HepG2 (cell line): ENCODE data around the gene ARL4D. TPM values are rescaled to one million over a fixed set of nuclear protein-coding genes. Genes with fewer than 3 reads are reported as not detected.

Source experiments
- ATAC-seq: fragments of 200-7000 bp; cut with Tn5 transposase; 3 replicates; pipeline ENCODE4 v1.9.1; 2020; ENCODE audit warnings: mild to moderate bottlenecking, moderate library complexity
- BruUV-seq: library from RNA; stranded (reverse); fragments of 400-500 nt; replicated peaks from 2 replicates; lab custom pipeline; 2021; lab: Mats Ljungman, UMichigan
- CTCF ChIA-PET: fragments of 300-600 bp; formaldehyde crosslinking; extraction: SDS; loops from one replicate; lab custom pipeline; 2021; ENCODE audit warnings: low total read pairs, inconsistent platforms, low intra/inter-chr PET ratio; lab: Yijun Ruan, JAX
- POLR2A ChIA-PET: fragments of 350-600 bp; sonication (Branson Sonifier 250); formaldehyde crosslinking; loops from one replicate; lab custom pipeline; 2020; ENCODE audit warnings: antibody characterized with exemption, inconsistent platforms; lab: Yijun Ruan, JAX
- DNase-seq: peaks from one replicate; pipeline ENCODE4 v3.0.0-alpha.2; 2015; ENCODE audit warnings: low spot score
- FAIRE-seq: peaks from 3 replicates; lab custom pipeline; 2011; peaks lifted over from hg19 to GRCh38; lab: Jason Lieb, UNC
- H2AFZ ChIP-seq: one replicate; pipeline ENCODE4 v1.6.1; 2011; ENCODE audit warnings: low read length, inconsistent platforms
- H3K27ac ChIP-seq: fragments of 300-600 bp; 3 replicates; pipeline ENCODE4 v1.8.0; 2011; ENCODE audit warnings: mixed run types, mild to moderate bottlenecking, mixed read lengths, low read length, inconsistent platforms; ENCODE audit not compliant: insufficient read depth; ENCODE audit errors: extremely low read length
- H3K27me3 ChIP-seq, 2 experiments: fragments of 200-600 bp in 1 of 2; 2 replicates in 1 of 2; 3 replicates in 1 of 2; pipeline versions ENCODE4 v1.6.0 to v1.8.0; 2011; ENCODE audit warnings: low read length in 2 of 2, mild to moderate bottlenecking in 2 of 2, moderate library complexity in 2 of 2, inconsistent platforms in 1 of 2; ENCODE audit not compliant: insufficient read depth in 2 of 2, control insufficient read depth in 1 of 2
- H3K36me3 ChIP-seq, 2 experiments: fragments of 200-600 bp in 1 of 2; replicated peaks in 1 of 2; 2 replicates in 1 of 2; 3 replicates in 1 of 2; pipeline versions ENCODE4 v1.5.1 to v1.8.0; 2011; ENCODE audit warnings: low read length in 2 of 2, inconsistent platforms in 1 of 2; ENCODE audit not compliant: insufficient read depth in 2 of 2, control insufficient read depth in 1 of 2
- H3K4me1 ChIP-seq: 2 replicates; pipeline ENCODE4 v1.5.1; 2012; ENCODE audit warnings: low read length, inconsistent platforms; ENCODE audit not compliant: insufficient read depth
- H3K4me2 ChIP-seq: 2 replicates; pipeline ENCODE4 v1.6.0; 2011; ENCODE audit warnings: low read depth, low read length, inconsistent platforms
- H3K4me3 ChIP-seq, 3 experiments: fragments of 200-600 bp in 1 of 3; sonication (generic), shearing (Covaris generic) in 1 of 3; replicated peaks in 1 of 3; 2 replicates each; pipeline ENCODE4 v1.5.1; 2011 to 2016; ENCODE audit warnings: low read length in 3 of 3, inconsistent platforms in 2 of 3, low read depth in 2 of 3, mild to moderate bottlenecking in 2 of 3, control low read depth in 1 of 3, mixed read lengths in 1 of 3; ENCODE audit not compliant: insufficient read depth in 1 of 3
- H3K79me2 ChIP-seq: one replicate; pipeline ENCODE4 v1.6.1; 2011; ENCODE audit warnings: low read length, inconsistent platforms; ENCODE audit not compliant: insufficient read depth
- H3K9ac ChIP-seq: 2 replicates; pipeline ENCODE4 v1.6.0; 2011; ENCODE audit warnings: mild to moderate bottlenecking, low read depth, low read length, inconsistent platforms; ENCODE audit not compliant: insufficient read depth
- H3K9me3 ChIP-seq: 2 replicates; pipeline ENCODE4 v1.5.1; 2012; ENCODE audit warnings: mild to moderate bottlenecking, low read length
- H4K20me1 ChIP-seq: 2 replicates; pipeline ENCODE4 v1.6.0; 2011; ENCODE audit warnings: inconsistent platforms, mild to moderate bottlenecking, low read length, moderate library complexity; ENCODE audit not compliant: insufficient read depth
- CREB1 ChIP-seq, 2 experiments: fragments of 450-650 bp in 1 of 2; IDR thresholded peaks; 2 replicates each; pipeline ENCODE4 v1.6.1; 2016 to 2017; ENCODE audit warnings: control low read depth in 1 of 2, mild to moderate bottlenecking in 1 of 2, missing compliant biosample characterization in 1 of 2, missing genetic modification characterization in 1 of 2
- NFIB ChIP-seq: sonication (generic); formaldehyde crosslinking; IDR thresholded peaks from 2 replicates; pipeline ENCODE4 v1.9.0; 2021; ENCODE audit warnings: missing genetic modification reagents, mild to moderate bottlenecking, borderline replicate concordance
- ZC3H4 ChIP-seq: sonication (generic); formaldehyde crosslinking; IDR thresholded peaks from 2 replicates; pipeline ENCODE4 v1.4.0; 2020; ENCODE audit warnings: missing genetic modification reagents, borderline replicate concordance
- ZFAT ChIP-seq: sonication (generic); formaldehyde crosslinking; conservative IDR thresholded peaks from 2 replicates; pipeline ENCODE4 v1.8.1; 2023; ENCODE audit warnings: missing genetic modification reagents, inconsistent platforms
- ZMYM4 ChIP-seq: sonication (generic); formaldehyde crosslinking; IDR thresholded peaks from 2 replicates; pipeline ENCODE4 v1.8.1; 2023; ENCODE audit warnings: mild to moderate bottlenecking, missing genetic modification reagents
- ZNF605 ChIP-seq: sonication (generic); formaldehyde crosslinking; IDR thresholded peaks from 2 replicates; pipeline ENCODE4 v1.8.0; 2022; ENCODE audit warnings: mild to moderate bottlenecking, missing genetic modification reagents
- ZNF687 ChIP-seq: sonication (generic); formaldehyde crosslinking; IDR thresholded peaks from 2 replicates; pipeline ENCODE4 v1.5.1; 2020; ENCODE audit warnings: mild to moderate bottlenecking, missing genetic modification reagents, moderate library complexity
- WGBS: methylation state at CpG from one replicate; pipeline ENCODE4 v1.1.6; 2017; ENCODE audit warnings: low lambda C conversion rate; 5-methylcytosine and 5-hydroxymethylcytosine counted together
- in situ Hi-C: cut with HindIII; loops from 2 replicates; pipeline ENCODE4 v1.10.0; 2017; ENCODE audit warnings: low pct_unique_long_range_greater_than_20kb; ENCODE audit not compliant: extremely low pct_ligation_motif_present
- intact Hi-C: fragments of 100-400 bp; cut with micrococcal nuclease; formaldehyde crosslinking; loops from one replicate; pipeline ENCODE4 v1.10.0; 2022; ENCODE audit not compliant: unreplicated experiment
- polyA plus RNA-seq, 8 experiments: library from polyadenylated mRNA; depleted of rRNA in 3 of 8; stranded (reverse) in 7 of 8; unstranded in 1 of 8; fragments of >200 nt; fragmentation: Illumina TruSeq in 4 of 8; extraction: Trizol in 4 of 8; gene quantifications; 2 replicates each; pipeline versions ENCODE4 v1.2.1 to v1.2.3, GENCODE V29; 2011 to 2016; ENCODE audit warnings: low read depth in 4 of 8, missing spikeins in 1 of 8, mixed read lengths in 1 of 8; ENCODE audit not compliant: insufficient read depth in 1 of 8
- total RNA-seq, 5 experiments: library from RNA; depleted of rRNA; stranded (reverse); fragments of >200 nt; fragmentation: Illumina TruSeq; extraction: Trizol; gene quantifications; 2 replicates each; pipeline ENCODE4 v1.2.3, GENCODE V29; 2016; ENCODE audit warnings: low read depth in 1 of 5

Gene ARL4D
- total and polyA plus RNA-seq, 2 of the 13 experiments (the other 11 are each of a cell fraction or from before 2014, with no cell fraction given) = 9.0 to 25.9 TPM

GRCh38 chr17:43363181-43363925 lies 35.4 kb upstream of the ARL4D start:
- Histone ChIP-seq H2AFZ (no peak overlapping the region), H3K4me3 (no peak overlapping the region), H3K36me3 (no peaks in the 10 kb centered on the region), H3K79me2 (peaks cover 36% of the 10 kb centered on the region), H3K27ac (no peak overlapping the region), H4K20me1 (no peaks in the 10 kb centered on the region), H3K27me3 (no peaks in the 10 kb centered on the region; a peak in 1 of 5 replicates)
- FAIRE-seq = no peak
- CTCF ChIA-PET = no interaction called here
- intact Hi-C loops = no loop called here
- TF ChIP-seq ZNF687 (CRISPR knock-in tag) = peak; percentile 19; the same call in 1 of the 2 replicates
- TF ChIP-seq ZNF605 (CRISPR knock-in tag) = peak; percentile 32; the same call in 1 of the 2 replicates
- 0 out of 2 replicates have a peak, but pooled peaks have one; percentile 18 for TF ChIP-seq ZC3H4 (CRISPR knock-in tag)
- peak; percentile 23; the same call in 1 of the 2 replicates for TF ChIP-seq CREB1 (IDR thresholded peaks at IDR 0.05)
- TF ChIP-seq CREB1 (CRISPR knock-in tag; IDR thresholded peaks at IDR 0.05) = no peak
- TF ChIP-seq ZFAT (CRISPR knock-in tag) = no peak
- TF ChIP-seq NFIB (CRISPR knock-in tag) = 0 out of 2 replicates have a peak, but pooled peaks have one; percentile 33
- TF ChIP-seq ZMYM4 (CRISPR knock-in tag) = no peak
- TF ChIP-seq, all 625 proteins: peak for 5
- no peaks in the 10 kb centered on the region for H3K9me3 ChIP-seq
- H3K4me2 ChIP-seq = no peak overlapping the region
- no peak overlapping the region for H3K9ac ChIP-seq
- no peak for ATAC-seq
- DNase-seq = no peak
- in situ Hi-C loops = no loop called here
- no TSS peak for BruUV-seq
- peaks cover 41% of the 10 kb centered on the region for H3K4me1 ChIP-seq
- POLR2A ChIA-PET = interaction anchor here (1.0 kb wide), 1 partner anchor 30 kb away, joined by 3 read pairs; no protein-coding TSS in a partner anchor
- WGBS = 90% methylated on average over 27 of the region's 27 CpGs
